ENCODE results near the gene UBA1. TPM values are rescaled to one million over a fixed set of nuclear protein-coding genes. Genes with fewer than 3 reads are reported as not detected.

UBA1 gene
- total and polyA plus RNA-seq, 12 donors = 160 to 356 (median 222) TPM

DNA sequence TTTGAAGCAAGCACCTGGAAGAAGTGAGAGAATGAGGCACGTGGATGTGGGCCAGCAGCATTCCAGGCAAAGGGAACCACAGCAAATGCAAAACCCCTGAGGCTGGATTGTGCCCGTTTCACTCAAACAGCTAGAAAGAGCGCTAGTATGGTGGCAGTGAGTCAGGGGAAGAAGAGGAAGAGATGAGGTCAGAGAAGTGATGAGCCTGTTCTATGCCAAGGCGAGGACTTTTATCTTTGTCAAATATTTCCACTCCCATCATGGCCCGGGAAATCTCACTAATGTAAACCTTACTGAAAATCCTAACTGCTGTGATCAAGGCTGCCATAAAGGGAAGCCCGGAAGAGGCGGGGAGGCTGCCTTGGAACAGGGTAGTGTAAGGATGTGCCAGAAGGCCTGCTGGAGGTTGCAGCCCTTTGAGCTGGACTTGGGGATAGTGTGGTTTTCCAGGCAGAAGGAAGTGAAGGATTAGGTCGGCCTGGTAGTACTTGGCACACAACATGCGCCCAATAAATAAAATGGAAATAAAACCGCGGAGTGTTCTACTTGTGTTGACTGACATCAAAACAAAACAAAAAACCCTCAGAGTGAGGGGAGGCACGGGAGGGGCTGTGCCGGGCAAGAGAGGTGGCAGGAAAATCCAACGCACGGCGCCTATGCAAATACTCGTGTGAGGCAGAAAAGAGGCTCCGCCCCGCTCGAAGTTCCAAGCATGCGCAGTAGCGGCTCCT, 23.7 kb downstream of the UBA1 start:
- TF ChIP-seq POLR2A (IDR thresholded peaks at IDR 0.05) = peak in 1 of 2 donors; percentile 31
- TF ChIP-seq, protein P1, sequence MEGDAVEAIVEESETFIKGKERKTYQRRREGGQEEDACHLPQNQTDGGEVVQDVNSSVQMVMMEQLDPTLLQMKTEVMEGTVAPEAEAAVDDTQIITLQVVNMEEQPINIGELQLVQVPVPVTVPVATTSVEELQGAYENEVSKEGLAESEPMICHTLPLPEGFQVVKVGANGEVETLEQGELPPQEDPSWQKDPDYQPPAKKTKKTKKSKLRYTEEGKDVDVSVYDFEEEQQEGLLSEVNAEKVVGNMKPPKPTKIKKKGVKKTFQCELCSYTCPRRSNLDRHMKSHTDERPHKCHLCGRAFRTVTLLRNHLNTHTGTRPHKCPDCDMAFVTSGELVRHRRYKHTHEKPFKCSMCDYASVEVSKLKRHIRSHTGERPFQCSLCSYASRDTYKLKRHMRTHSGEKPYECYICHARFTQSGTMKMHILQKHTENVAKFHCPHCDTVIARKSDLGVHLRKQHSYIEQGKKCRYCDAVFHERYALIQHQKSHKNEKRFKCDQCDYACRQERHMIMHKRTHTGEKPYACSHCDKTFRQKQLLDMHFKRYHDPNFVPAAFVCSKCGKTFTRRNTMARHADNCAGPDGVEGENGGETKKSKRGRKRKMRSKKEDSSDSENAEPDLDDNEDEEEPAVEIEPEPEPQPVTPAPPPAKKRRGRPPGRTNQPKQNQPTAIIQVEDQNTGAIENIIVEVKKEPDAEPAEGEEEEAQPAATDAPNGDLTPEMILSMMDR (IDR thresholded peaks at IDR 0.05) = no peak
- intact Hi-C loops (cut with DNase I) = no loop called here
- peaks cover 0 to 41% of the 10 kb centered on the region in 2 donors for H3K36me3 ChIP-seq (replicated peaks in 1 of 2)
- WGBS, 4 donors = 1 to 21% (median 11%) methylated on average over 22 of the region's 22 CpGs
- no peaks in the 10 kb centered on the region for H3K9me3 ChIP-seq (replicated peaks in 1 of 3)
- peak; percentile 45 to 67 (median 58) for DNase-seq
- H3K4me1 ChIP-seq (replicated peaks in 1 of 2) = peaks cover 9 to 25% of the 10 kb centered on the region in 2 donors
- no peaks in the 10 kb centered on the region for H3K27me3 ChIP-seq
- peak overlapping the region; percentile 78 to 98 (median 89) for H3K27ac ChIP-seq
- H3K4me3 ChIP-seq = peak overlapping the region in 1 of 4 donors; percentile 14

- peaks cover 0 to 35% of the 10 kb centered on the region in 2 donors for H3K36me3 ChIP-seq (replicated peaks in 1 of 2)
- H3K27ac ChIP-seq = peak overlapping the region; percentile 79 to 98 (median 93)
- no peaks in the 10 kb centered on the region for H3K9me3 ChIP-seq (replicated peaks in 1 of 3)
- peak; percentile 97 to 99 (median 99) for DNase-seq
- H3K27me3 ChIP-seq = no peaks in the 10 kb centered on the region
- 0 to 4% (median 1%) methylated on average over 13 to 31 of the region's 31 CpGs for WGBS, 4 donors
- peak overlapping the region in 2 of 4 donors; percentile 50 to 93 for H3K4me3 ChIP-seq
- peaks cover 9 to 25% of the 10 kb centered on the region in 2 donors for H3K4me1 ChIP-seq (replicated peaks in 1 of 2)
- intact Hi-C loops (cut with DNase I) = no loop called here
- TF ChIP-seq, protein P1 (IDR thresholded peaks at IDR 0.05) = no peak
- TF ChIP-seq POLR2A (IDR thresholded peaks at IDR 0.05) = peak in 1 of 2 donors; percentile 61
Measured at GRCh38 chrX:47217852-47218279, 24.2 kb downstream of the UBA1 start.

GRCh38 chrX:47218280-47218919, 24.8 kb downstream of the UBA1 start, which contains the start of gene CDK16:
TSS of gene CDK16 (plus strand) at chrX:47218681. CDS start at chrX:47223558, 4,877 bp downstream.
- 0 to 2% (median 0%) methylated on average over 3 to 61 of the region's 61 CpGs for WGBS, 4 donors
- intact Hi-C loops (cut with DNase I) = no loop called here

More at GRCh38 chrX:47218280-47218919, 24.8 kb downstream of the UBA1 start, which contains the start of gene CDK16:
- DNase-seq = peak; percentile 76 to 89 (median 84)
- Histone ChIP-seq H3K4me1 (replicated peaks in 1 of 2) (peaks cover 9 to 25% of the 10 kb centered on the region in 2 donors), H3K27ac (peak within 1 kb of the TSS; percentile 79 to 98 (median 93)), H3K4me3 (peak within 1 kb of the TSS; percentile 25 to 93 (median 50)), H3K36me3 (replicated peaks in 1 of 2) (peaks cover 0 to 31% of the 10 kb centered on the region in 2 donors), H3K9me3 (replicated peaks in 1 of 3) (no peaks in the 10 kb centered on the region), H3K27me3 (no peaks in the 10 kb centered on the region)
- TF ChIP-seq, protein P1 (IDR thresholded peaks at IDR 0.05) = no peak
- peak; percentile 70 to 82 for TF ChIP-seq POLR2A (IDR thresholded peaks at IDR 0.05)

All from adrenal gland (tissue), 12 donors.